Osteoblast (primary cell): ENCODE data around the gene MYEOV. TPM values are rescaled to one million over a fixed set of nuclear protein-coding genes. Genes with fewer than 3 reads are reported as not detected.
A peak's percentile ranks its signal among the peaks of the same experiment; 100 is the strongest.

ENCODE experiments used
- DNase-seq: peaks from one replicate; pipeline ENCODE4 v3.0.0; 2011; ENCODE audit warnings: low spot score, mixed read lengths; ENCODE audit not compliant: insufficient read length; ENCODE audit errors: missing footprints
- H2AFZ ChIP-seq: 2 replicates; pipeline ENCODE4 v1.6.0; 2011; ENCODE audit warnings: mild to moderate bottlenecking, low read length
- H3K27ac ChIP-seq: 2 replicates; pipeline ENCODE4 v1.5.1; 2011; ENCODE audit warnings: mild to moderate bottlenecking, low read depth, low read length, moderate library complexity
- H3K27me3 ChIP-seq: 2 replicates; pipeline ENCODE4 v1.6.0; 2012; ENCODE audit warnings: mild to moderate bottlenecking, control low read depth, inconsistent platforms, low read length, moderate library complexity; ENCODE audit not compliant: insufficient read depth
- H3K36me3 ChIP-seq: 2 replicates; pipeline ENCODE4 v1.5.1; 2011; ENCODE audit warnings: mild to moderate bottlenecking, low read length, control low read depth, moderate library complexity; ENCODE audit not compliant: insufficient read depth
- H3K4me1 ChIP-seq: 2 replicates; pipeline ENCODE4 v1.5.1; 2011; ENCODE audit warnings: mild to moderate bottlenecking, low read length, control low read depth, moderate library complexity; ENCODE audit not compliant: insufficient read depth
- H3K4me2 ChIP-seq: 2 replicates; pipeline ENCODE4 v1.6.0; 2011; ENCODE audit warnings: mild to moderate bottlenecking, low read length; ENCODE audit not compliant: insufficient read depth
- H3K4me3 ChIP-seq: fragments of 200-600 bp; sonication (generic); 3 replicates; pipeline ENCODE4 v1.5.1; 2012; ENCODE audit warnings: mild to moderate bottlenecking, low read length, inconsistent platforms; ENCODE audit not compliant: insufficient read depth
- H3K79me2 ChIP-seq: 2 replicates; pipeline ENCODE4 v1.6.0; 2012; ENCODE audit warnings: mild to moderate bottlenecking, low read length, control low read depth, inconsistent platforms; ENCODE audit not compliant: insufficient read depth
- H3K9me3 ChIP-seq: 2 replicates; pipeline ENCODE4 v1.5.1; 2011; ENCODE audit warnings: low read depth, low read length, control low read depth
- H4K20me1 ChIP-seq: 2 replicates; pipeline ENCODE4 v1.6.0; 2012; ENCODE audit warnings: mild to moderate bottlenecking, low read length, control low read depth; ENCODE audit not compliant: insufficient read depth
- CTCF ChIP-seq: IDR thresholded peaks from 2 replicates; pipeline ENCODE4 v1.5.1; 2011; ENCODE audit warnings: mild to moderate bottlenecking, low read depth, low read length, moderate library complexity; ENCODE audit errors: extremely low read depth
- total RNA-seq: library from RNA; depleted of rRNA; stranded (reverse); fragments of >200 nt; gene quantifications from 2 replicates; pipeline ENCODE4 v1.2.3, GENCODE V29; 2012

The MYEOV gene
- total RNA-seq, 1 donor: 1.4 TPM

GRCh38 chr11:69277074-69277809 is 16.7 kb upstream of the MYEOV start:
- Histone ChIP-seq H2AFZ (no peak overlapping the region), H3K4me1 (peaks cover 16% of the 10 kb centered on the region), H3K79me2 (no peaks in the 10 kb centered on the region), H3K36me3 (no peaks in the 10 kb centered on the region), H3K27me3 (peaks cover 40% of the 10 kb centered on the region), H4K20me1 (no peaks in the 10 kb centered on the region), H3K4me3 (no peak overlapping the region), H3K9me3 (no peaks in the 10 kb centered on the region), H3K4me2 (no peak overlapping the region), H3K27ac (no peak overlapping the region)
- TF ChIP-seq CTCF: no peak
- no peak for DNase-seq

- H4K20me1 ChIP-seq: no peaks in the 10 kb centered on the region
- no peak overlapping the region for H3K4me2 ChIP-seq
- no peak for TF ChIP-seq CTCF
- peaks cover 16% of the 10 kb centered on the region for H3K4me1 ChIP-seq
- H3K27ac ChIP-seq: no peak overlapping the region
- peaks cover 37% of the 10 kb centered on the region for H3K27me3 ChIP-seq
- no peak overlapping the region for H2AFZ ChIP-seq
- no peak for DNase-seq
- H3K9me3 ChIP-seq: no peaks in the 10 kb centered on the region
- H3K4me3 ChIP-seq: no peak overlapping the region
- no peaks in the 10 kb centered on the region for H3K79me2 ChIP-seq
- H3K36me3 ChIP-seq: no peaks in the 10 kb centered on the region
Measured at GRCh38 chr11:69278091-69278867, 15.7 kb upstream of the MYEOV start.

GRCh38 chr11:69280451-69280850 is 13.5 kb upstream of the MYEOV start:
- no peaks in the 10 kb centered on the region for H3K36me3 ChIP-seq
- H2AFZ ChIP-seq: no peak overlapping the region
- no peaks in the 10 kb centered on the region for H3K79me2 ChIP-seq
- peak; percentile 93 for DNase-seq
- no peaks in the 10 kb centered on the region for H4K20me1 ChIP-seq
- H3K9me3 ChIP-seq: no peaks in the 10 kb centered on the region
- H3K27ac ChIP-seq: peak overlapping the region; percentile 40
- no peak for TF ChIP-seq CTCF
- H3K27me3 ChIP-seq: peaks cover 22% of the 10 kb centered on the region
- H3K4me2 ChIP-seq: peak overlapping the region; percentile 58
- H3K4me1 ChIP-seq: peaks cover 16% of the 10 kb centered on the region
- H3K4me3 ChIP-seq: no peak overlapping the region

GRCh38 chr11:69280994-69281393 is 13.0 kb upstream of the MYEOV start:
- H3K36me3 ChIP-seq: no peaks in the 10 kb centered on the region
- peak overlapping the region; percentile 40 for H3K27ac ChIP-seq
- H3K4me1 ChIP-seq: peaks cover 16% of the 10 kb centered on the region
- H3K27me3 ChIP-seq: peaks cover 22% of the 10 kb centered on the region
- no peaks in the 10 kb centered on the region for H3K79me2 ChIP-seq
- H3K9me3 ChIP-seq: no peaks in the 10 kb centered on the region
- no peak for TF ChIP-seq CTCF
- peak overlapping the region; percentile 58 for H3K4me2 ChIP-seq
- DNase-seq: peak; percentile 99
- H4K20me1 ChIP-seq: no peaks in the 10 kb centered on the region
- peak overlapping the region; percentile 49 for H2AFZ ChIP-seq
- no peak overlapping the region for H3K4me3 ChIP-seq
